Activated CD8-positive, alpha-beta memory T cell treated with anti-CD3 and anti-CD28 coated beads, Interleukin-2, amount 50 U/mL, for 24 hours (primary cell): Measurements from ENCODE around the gene MOK.

Experiments used
- DNase-seq: peaks from one replicate; pipeline ENCODE4 v3.0.0-alpha.2; 2020; ENCODE audit errors: extremely low read depth

The MOK gene

GRCh38 chr14:102180248-102180998, 124.5 kb downstream of the MOK start:
- DNase-seq, result no peak
